Sigmoid colon (tissue), 7 donors: Measurements from ENCODE around the gene AMBN. TPM values are rescaled to one million over a fixed set of nuclear protein-coding genes. Genes with fewer than 3 reads are reported as not detected.

ENCODE experiments used
- DNase-seq: peaks from one replicate; pipeline ENCODE4 v3.0.0-alpha.2; 2019
- H3K27ac ChIP-seq, 4 donors: fragments of 200-600 bp; sonication (generic); one replicate each; pipeline ENCODE4 v1.5.1; 2016 to 2019; ENCODE audit warnings: mild to moderate bottlenecking in 1 of 4
- H3K27me3 ChIP-seq, 3 donors: fragments of 200-600 bp; sonication (generic); one replicate each; pipeline ENCODE4 v1.5.1; 2019; ENCODE audit warnings: mild to moderate bottlenecking in 1 of 3
- H3K36me3 ChIP-seq, 4 donors: fragments of 200-600 bp; sonication (generic); one replicate each; pipeline ENCODE4 v1.5.1; 2016 to 2019
- H3K4me1 ChIP-seq, 4 donors: fragments of 200-600 bp; sonication (generic); one replicate each; pipeline ENCODE4 v1.5.1; 2017 to 2019
- H3K4me3 ChIP-seq, 4 donors: fragments of 200-600 bp; sonication (generic); one replicate each; pipeline ENCODE4 v1.5.1; 2017 to 2019; ENCODE audit warnings: mild to moderate bottlenecking in 2 of 4, moderate library complexity in 1 of 4
- H3K9me3 ChIP-seq, 4 donors: fragments of 200-600 bp in 3 of 4; sonication (generic) in 3 of 4; one replicate each; pipeline versions ENCODE4 v1.5.1 to v1.6.1; 2013 to 2019
- CTCF ChIP-seq, 4 experiments: fragments of 450-650 bp in 3 of 4; fragments of 200-600 bp in 1 of 4; IDR thresholded peaks; one replicate each; pipeline ENCODE4 v1.5.1; 2016 to 2019; ENCODE audit warnings: antibody characterized with exemption in 4 of 4, mild to moderate bottlenecking in 3 of 4, moderate library complexity in 2 of 4
- EP300 ChIP-seq, 4 donors: sonication (generic); formaldehyde crosslinking; IDR thresholded peaks; one replicate each; pipeline ENCODE4 v1.6.1; 2017; ENCODE audit warnings: antibody characterized with exemption in 4 of 4
- POLR2A ChIP-seq, 2 donors: fragments of 450-650 bp; IDR thresholded peaks; one replicate each; pipeline ENCODE4 v1.6.1; 2016; ENCODE audit warnings: antibody characterized with exemption in 2 of 2, mild to moderate bottlenecking in 2 of 2, moderate library complexity in 2 of 2
- POLR2AphosphoS5 ChIP-seq, 4 donors: sonication (generic); formaldehyde crosslinking; IDR thresholded peaks; one replicate each; pipeline ENCODE4 v1.6.1; 2017; ENCODE audit warnings: antibody characterized with exemption in 4 of 4
- WGBS, 2 donors: extraction: QIAGEN DNeasy Blood & Tissue Kit; methylation state at CpG; one replicate each; pipeline ENCODE4 v1.1.7; 2013; 5-methylcytosine and 5-hydroxymethylcytosine counted together
- intact Hi-C: fragments of 100-400 bp; cut with DNase I; formaldehyde crosslinking; loops from one replicate; pipeline ENCODE4 v1.15.1; 2023
- polyA plus RNA-seq, 3 donors: library from polyadenylated mRNA; stranded (reverse); fragments of 200-250 nt; gene quantifications; one replicate each; pipeline ENCODE4 v1.2.3, GENCODE V29; 2013
- total RNA-seq, 4 donors: library from RNA; depleted of rRNA; stranded (reverse); fragments of >200 nt; gene quantifications; one replicate each; pipeline ENCODE4 v1.1.0, GENCODE V29; 2016
- donor health status: healthy with polysubstance abuse.
- donor health status: Bipolar disorder and iron deficiency.
- donor health status: healthy.

The AMBN gene
- total and polyA plus RNA-seq, 7 donors = not detected

GRCh38 chr4:70654605-70655011 is 62.6 kb downstream of the AMBN start:
- DNase-seq = no peak
- no peak overlapping the region for H3K4me3 ChIP-seq
- peaks cover 0 to 4% (median 0%) of the 10 kb centered on the region in 4 donors for H3K4me1 ChIP-seq
- no peak for TF ChIP-seq CTCF (IDR thresholded peaks at IDR 0.05)
- no peak for TF ChIP-seq EP300 (IDR thresholded peaks at IDR 0.05)
- no peak for TF ChIP-seq POLR2AphosphoS5 (IDR thresholded peaks at IDR 0.05)
- TF ChIP-seq POLR2A (IDR thresholded peaks at IDR 0.05) = no peak
- H3K27ac ChIP-seq = no peak overlapping the region
- WGBS, 2 donors = 38 to 85% methylated on average over 5 of the region's 5 CpGs
- H3K9me3 ChIP-seq = no peaks in the 10 kb centered on the region
- intact Hi-C loops = loop anchor here (5.0 to 10.0 kb wide), 3 partner anchors 33 to 1060 kb away; partner anchors contain the start of gene UTP3
- H3K27me3 ChIP-seq = no peaks in the 10 kb centered on the region
- H3K36me3 ChIP-seq = no peaks in the 10 kb centered on the region

Other genes starting within 250 kb of the AMBN start
- not detected for gene SMR3A, start 231.5 kb upstream of the AMBN start, total RNA-seq
- not detected for gene SMR3A, start 231.5 kb upstream of the AMBN start, polyA plus RNA-seq
- not detected for gene SMR3B, start 209.1 kb upstream of the AMBN start, total RNA-seq
- gene SMR3B, start 209.1 kb upstream of the AMBN start, polyA plus RNA-seq = not detected
- gene OPRPN, start 194.3 kb upstream of the AMBN start, total RNA-seq = not detected
- not detected for gene OPRPN, start 194.3 kb upstream of the AMBN start, polyA plus RNA-seq
- gene MUC7, start 120.1 kb upstream of the AMBN start, total RNA-seq = not detected
- not detected for gene MUC7, start 120.1 kb upstream of the AMBN start, polyA plus RNA-seq
- gene AMTN, start 73.7 kb upstream of the AMBN start, total RNA-seq = not detected
- gene AMTN, start 73.7 kb upstream of the AMBN start, polyA plus RNA-seq = not detected
- under 1 TPM in 2 of 4 donors, not detected in 2; under 0.01 to 0.28 TPM for gene ENAM, start 36.5 kb downstream of the AMBN start, total RNA-seq
- gene ENAM, start 36.5 kb downstream of the AMBN start, polyA plus RNA-seq = not detected
- 1 to 10 TPM in 3 of 4 donors, not detected in 1; 1.4 to 2.0 (median 1.6) TPM for gene JCHAIN, start 74.3 kb downstream of the AMBN start, total RNA-seq
- gene JCHAIN, start 74.3 kb downstream of the AMBN start, polyA plus RNA-seq = 100 to 1,000 TPM in 2 of 3 donors, 10 to 100 TPM in 1; 88.9 to 206 (median 131) TPM
- gene UTP3, start 96.3 kb downstream of the AMBN start, total RNA-seq = 10 to 100 TPM; 15.3 to 19.7 (median 15.6) TPM
- 10 to 100 TPM; 13.4 to 31.8 (median 15.0) TPM for gene UTP3, start 96.3 kb downstream of the AMBN start, polyA plus RNA-seq
- 10 to 100 TPM; 47.4 to 73.4 (median 65.1) TPM for gene RUFY3, start 129.7 kb downstream of the AMBN start, total RNA-seq
- 10 to 100 TPM in 2 of 3 donors, 1 to 10 TPM in 1; 6.0 to 16.9 (median 11.3) TPM for gene RUFY3, start 129.7 kb downstream of the AMBN start, polyA plus RNA-seq
- gene GRSF1, start 247.6 kb downstream of the AMBN start, total RNA-seq = 10 to 100 TPM; 46.5 to 62.1 (median 50.8) TPM
- 10 to 100 TPM; 64.9 to 87.4 (median 65.0) TPM for gene GRSF1, start 247.6 kb downstream of the AMBN start, polyA plus RNA-seq